IMR-90 (cell line): ENCODE data around the gene CADM4. TPM values are rescaled to one million over a fixed set of nuclear protein-coding genes. Genes with fewer than 3 reads are reported as not detected.

ENCODE experiments used
- ATAC-seq: fragments of 200-7000 bp; cut with Tn5 transposase; 2 replicates; pipeline ENCODE4 v1.9.1; 2020; ENCODE audit warnings: low read depth, mild to moderate bottlenecking, moderate library complexity
- BruUV-seq: library from RNA; stranded (reverse); fragments of 400-500 nt; replicated peaks from 2 replicates; lab custom pipeline; 2021; lab: Mats Ljungman, UMichigan
- CTCF ChIA-PET: fragments of 300-600 bp; formaldehyde crosslinking; extraction: SDS; loops from one replicate; lab custom pipeline; 2021; ENCODE audit warnings: antibody characterized with exemption; lab: Yijun Ruan, JAX
- POLR2A ChIA-PET: fragments of 300-600 bp; sonication (Branson Sonifier 250); formaldehyde crosslinking; loops from one replicate; lab custom pipeline; 2022; ENCODE audit warnings: antibody characterized with exemption; ENCODE audit not compliant: unreplicated experiment; lab: Charles Lee
- DNase-seq: peaks from one replicate; pipeline ENCODE4 v3.0.0; 2013
- H2AFZ ChIP-seq: replicated peaks from 2 replicates; pipeline ENCODE3; 2013; ENCODE audit warnings: low read length, mild to moderate bottlenecking; ENCODE audit not compliant: poor library complexity
- H2AK5ac ChIP-seq: 2 replicates; pipeline ENCODE4 v1.6.1; 2013; ENCODE audit warnings: low read depth, low read length, inconsistent platforms
- H2AK9ac ChIP-seq: replicated peaks from 2 replicates; pipeline ENCODE3; 2013; ENCODE audit warnings: mild to moderate bottlenecking, low read depth, low read length, moderate library complexity; ENCODE audit not compliant: poor library complexity
- H2BK120ac ChIP-seq: 2 replicates; pipeline ENCODE4 v1.6.1; 2013; ENCODE audit warnings: low read depth, low read length, inconsistent platforms
- H2BK15ac ChIP-seq: 3 replicates; pipeline ENCODE4 v1.6.1; 2013; ENCODE audit warnings: low read depth, low read length, inconsistent platforms
- H2BK20ac ChIP-seq: 2 replicates; pipeline ENCODE4 v1.6.1; 2013; ENCODE audit warnings: low read depth, mild to moderate bottlenecking, inconsistent platforms, low read length, moderate library complexity
- H2BK5ac ChIP-seq: 2 replicates; pipeline ENCODE4 v1.6.1; 2013; ENCODE audit warnings: mild to moderate bottlenecking, low read depth, low read length, inconsistent platforms; ENCODE audit not compliant: poor library complexity, severe bottlenecking
- H3K14ac ChIP-seq: replicated peaks from 2 replicates; pipeline ENCODE4 v1.6.1; 2013; ENCODE audit warnings: low read depth, low read length, inconsistent platforms
- H3K18ac ChIP-seq: 2 replicates; pipeline ENCODE4 v1.6.1; 2013; ENCODE audit warnings: low read depth, low read length, control low read depth
- H3K23ac ChIP-seq: 2 replicates; pipeline ENCODE4 v1.6.1; 2013; ENCODE audit warnings: low read depth, low read length, inconsistent platforms
- H3K27ac ChIP-seq: 2 replicates; pipeline ENCODE4 v1.5.1; 2013; ENCODE audit warnings: mild to moderate bottlenecking, control low read depth, low read length; ENCODE audit not compliant: insufficient read depth
- H3K27me3 ChIP-seq: 2 replicates; pipeline ENCODE4 v1.6.1; 2013; ENCODE audit warnings: low read length; ENCODE audit not compliant: control insufficient read depth, insufficient read depth
- H3K36me3 ChIP-seq: 2 replicates; pipeline ENCODE4 v1.6.1; 2013; ENCODE audit warnings: low read length, mixed read lengths; ENCODE audit not compliant: control insufficient read depth, insufficient read depth
- H3K4ac ChIP-seq: 2 replicates; pipeline ENCODE4 v1.6.1; 2013; ENCODE audit warnings: low read depth, low read length, inconsistent platforms
- H3K4me1 ChIP-seq: 2 replicates; pipeline ENCODE4 v1.6.1; 2013; ENCODE audit warnings: low read length, mixed read lengths; ENCODE audit not compliant: control insufficient read depth, insufficient read depth
- H3K4me2 ChIP-seq: 2 replicates; pipeline ENCODE4 v1.6.1; 2013; ENCODE audit warnings: low read depth, mild to moderate bottlenecking, control low read depth, low read length, moderate library complexity
- H3K4me3 ChIP-seq: 2 replicates; pipeline ENCODE4 v1.5.1; 2013; ENCODE audit warnings: low read depth, mild to moderate bottlenecking, control low read depth, low read length, moderate library complexity; ENCODE audit not compliant: insufficient read depth
- H3K56ac ChIP-seq: 2 replicates; pipeline ENCODE4 v1.6.1; 2013; ENCODE audit warnings: low read length, inconsistent platforms; ENCODE audit not compliant: insufficient read depth; ENCODE audit errors: extremely low read depth
- H3K79me1 ChIP-seq, 2 experiments: 2 replicates each; pipeline ENCODE4 v1.6.1; 2013; ENCODE audit warnings: low read length in 2 of 2, inconsistent platforms in 1 of 2, low read depth in 1 of 2
- H3K9ac ChIP-seq: 2 replicates; pipeline ENCODE4 v1.6.1; 2013; ENCODE audit warnings: low read depth, low read length, control low read depth
- H3K9me1 ChIP-seq: 2 replicates; pipeline ENCODE4 v1.6.1; 2013; ENCODE audit warnings: low read length, inconsistent platforms; ENCODE audit not compliant: insufficient read depth
- H3K9me3 ChIP-seq: 2 replicates; pipeline ENCODE4 v1.6.1; 2013; ENCODE audit warnings: low read length; ENCODE audit not compliant: control insufficient read depth, insufficient read depth
- H4K20me1 ChIP-seq: 2 replicates; pipeline ENCODE4 v1.6.1; 2013; ENCODE audit warnings: low read length, inconsistent platforms; ENCODE audit not compliant: insufficient read depth
- H4K5ac ChIP-seq: 2 replicates; pipeline ENCODE4 v1.6.1; 2013; ENCODE audit warnings: mild to moderate bottlenecking, low read depth, low read length, control low read depth
- H4K8ac ChIP-seq, 2 experiments: 2 replicates each; pipeline ENCODE4 v1.6.1; 2013; ENCODE audit warnings: low read depth in 2 of 2, low read length in 2 of 2, control low read depth in 1 of 2, inconsistent platforms in 1 of 2
- H4K91ac ChIP-seq: 2 replicates; pipeline ENCODE4 v1.6.1; 2013; ENCODE audit warnings: low read depth, low read length, inconsistent platforms; ENCODE audit not compliant: insufficient read depth
- BHLHE40 ChIP-seq: fragments of 150-350 bp; IDR thresholded peaks from 2 replicates; pipeline ENCODE4 v1.6.1; 2016; ENCODE audit warnings: mild to moderate bottlenecking, low read depth, low read length
- CHD1 ChIP-seq: IDR thresholded peaks from 2 replicates; pipeline ENCODE4 v1.6.1; 2012; ENCODE audit warnings: low read depth, low read length, improper control_type of control experiment
- CTCF ChIP-seq: conservative IDR thresholded peaks from 2 replicates; pipeline ENCODE4 v1.5.1; 2012; ENCODE audit warnings: mild to moderate bottlenecking, low read depth, low read length, improper control_type of control experiment
- MAFK ChIP-seq: IDR thresholded peaks from 2 replicates; pipeline ENCODE4 v1.6.1; 2012; ENCODE audit warnings: low read depth, low read length, improper control_type of control experiment
- MAZ ChIP-seq: IDR thresholded peaks from 2 replicates; pipeline ENCODE4 v1.6.1; 2012; ENCODE audit warnings: low read depth, mild to moderate bottlenecking, low read length, improper control_type of control experiment, moderate library complexity, borderline replicate concordance
- MXI1 ChIP-seq: IDR thresholded peaks from 2 replicates; pipeline ENCODE4 v1.6.1; 2012; ENCODE audit warnings: low read depth, mild to moderate bottlenecking, low read length, moderate library complexity, borderline replicate concordance
- NFE2L2 ChIP-seq: fragments of 150-350 bp; IDR thresholded peaks from 2 replicates; pipeline ENCODE4 v1.6.1; 2016; ENCODE audit warnings: low read depth, mild to moderate bottlenecking, low read length
- RAD21 ChIP-seq: IDR thresholded peaks from 2 replicates; pipeline ENCODE4 v1.6.1; 2012; ENCODE audit warnings: low read length, improper control_type of control experiment
- RCOR1 ChIP-seq: IDR thresholded peaks from 2 replicates; pipeline ENCODE4 v1.6.1; 2012; ENCODE audit warnings: mild to moderate bottlenecking, low read length, improper control_type of control experiment; ENCODE audit not compliant: insufficient replicate concordance
- WGBS, 2 experiments: methylation state at CpG; one replicate each; pipeline versions ENCODE4 v1.1.5 to v1.1.7; 2013; ENCODE audit warnings: missing lambda C conversion rate in 2 of 2; ENCODE audit not compliant: insufficient read length in 1 of 2; ENCODE audit errors: extremely low coverage in 2 of 2; 5-methylcytosine and 5-hydroxymethylcytosine counted together
- dilution Hi-C: fragments of 300-500 bp; cut with HindIII; formaldehyde crosslinking; loops from one replicate; pipeline ENCODE4 v1.14.3; 2018; ENCODE audit warnings: low sequenced_read_pairs; ENCODE audit not compliant: unreplicated experiment
- in situ Hi-C: fragments of 300-500 bp; cut with MboI; formaldehyde crosslinking; loops from 3 replicates; pipeline ENCODE4 v1.14.3; 2019; ENCODE audit warnings: low sequenced_read_pairs, inconsistent platforms, mixed read lengths
- intact Hi-C: fragments of 100-400 bp; cut with micrococcal nuclease; formaldehyde crosslinking; loops from 2 replicates; pipeline ENCODE4 v1.10.0; 2022
- polyA plus RNA-seq, 3 experiments: library from polyadenylated mRNA; depleted of rRNA; stranded (reverse); fragments of >200 nt; gene quantifications; 2 replicates each; pipeline ENCODE4 v1.2.3, GENCODE V29; 2012; ENCODE audit warnings: low replicate concordance in 1 of 3
- total RNA-seq: library from RNA; depleted of rRNA; stranded (reverse); fragments of >200 nt; gene quantifications from 2 replicates; pipeline ENCODE4 v1.2.3, GENCODE V29; 2012

CADM4 gene
- total and polyA plus RNA-seq, 2 of the 4 experiments (the other 2 are of a cell fraction): 2.0 to 4.9 TPM

GRCh38 chr19:43581467-43581866 is 58.2 kb downstream of the CADM4 start:
- H3K4me2 ChIP-seq: no peak overlapping the region
- no peaks in the 10 kb centered on the region for H3K4me1 ChIP-seq
- H4K8ac ChIP-seq: no peak overlapping the region
- no peak overlapping the region for H2AK5ac ChIP-seq
- H3K9me3 ChIP-seq: no peaks in the 10 kb centered on the region
- no peak overlapping the region for H3K18ac ChIP-seq
- H4K20me1 ChIP-seq: no peaks in the 10 kb centered on the region; the same call in 1 of the 2 replicates
- H2BK5ac ChIP-seq: no peak overlapping the region
- peaks cover 0 to 14% of the 10 kb centered on the region in 2 experiments; a peak in 3 of 4 replicates for H3K79me1 ChIP-seq
- POLR2A ChIA-PET: no interaction called here
- DNase-seq (no peak), ATAC-seq (no peak)
- no TSS peak for BruUV-seq
- no peak overlapping the region for H2BK15ac ChIP-seq
- H4K91ac ChIP-seq: no peak overlapping the region
- no peak overlapping the region for H3K4ac ChIP-seq
- intact Hi-C loops (no loop called here), dilution Hi-C loops (no loop called here), in situ Hi-C loops (no loop called here)
- no peaks in the 10 kb centered on the region for H3K27me3 ChIP-seq
- 100% methylated on average over 1 of the region's 7 CpGs; no CpG with 5 or more reads in 1 of the 2 experiments for WGBS, 2 experiments
- H3K23ac ChIP-seq: no peak overlapping the region
- CTCF ChIA-PET: interaction anchor here (1.0 kb wide), 1 partner anchor 13 kb away, joined by 3 read pairs; no protein-coding TSS in a partner anchor
- H4K5ac ChIP-seq: no peak overlapping the region
- no peak overlapping the region for H2BK120ac ChIP-seq
- no peak overlapping the region for H3K27ac ChIP-seq
- TF ChIP-seq BHLHE40 (no peak), CHD1 (no peak), MXI1 (no peak), MAZ (no peak), CTCF (no peak), NFE2L2 (no peak), RCOR1 (no peak), MAFK (no peak), RAD21 (no peak)
- no peak overlapping the region for H3K56ac ChIP-seq
- H3K4me3 ChIP-seq: no peak overlapping the region
- H2BK20ac ChIP-seq: no peak overlapping the region
- no peak overlapping the region for H3K14ac ChIP-seq
- peaks cover 4% of the 10 kb centered on the region; the same call in 1 of the 2 replicates for H3K36me3 ChIP-seq
- peaks cover 8% of the 10 kb centered on the region for H3K9me1 ChIP-seq
- H3K9ac ChIP-seq: no peak overlapping the region
- H2AK9ac ChIP-seq: no peak overlapping the region
- no peak overlapping the region for H2AFZ ChIP-seq
